SK-MEL-5 (cell line): ENCODE measurements around the gene TBATA. TPM values are rescaled to one million over a fixed set of nuclear protein-coding genes. Genes with fewer than 3 reads are reported as not detected.

Experiments used
- DNase-seq: peaks from one replicate; pipeline ENCODE4 v3.0.0-alpha.2; 2016; ENCODE audit warnings: low read depth, low spot score
- in situ Hi-C: cut with HindIII; loops from 2 replicates; pipeline ENCODE4 v1.10.0; 2016; ENCODE audit warnings: low sequenced_read_pairs, high pct_unique_total_duplicates, low pct_unique_long_range_greater_than_20kb
- total RNA-seq: library from RNA; depleted of rRNA; stranded (reverse); fragments of >200 nt; shearing (Covaris generic); gene quantifications from 2 replicates; pipeline ENCODE4 v1.2.3, GENCODE V29; 2014

Gene TBATA
- total RNA-seq, 1 experiment from 2014 or later: not detected

DNA sequence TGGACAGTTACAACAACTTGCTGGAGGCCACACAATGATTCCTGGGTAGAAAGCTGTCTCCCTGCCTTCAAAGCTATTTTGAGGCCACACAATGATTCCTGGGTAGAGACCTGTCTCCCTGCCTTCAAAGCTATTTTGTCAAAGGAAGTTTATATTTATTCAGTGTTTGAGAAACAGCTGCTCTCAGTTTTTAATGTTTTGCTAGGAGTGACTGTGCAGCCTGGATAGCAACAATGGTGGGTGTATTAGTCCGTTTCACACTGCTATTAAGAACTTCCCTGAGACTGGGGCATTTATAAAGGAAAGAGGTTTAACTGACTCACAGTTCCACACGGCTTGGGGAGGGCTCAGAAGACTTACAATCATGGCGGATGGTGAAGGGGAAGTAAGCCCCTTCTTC lies 26.7 kb upstream of the TBATA start:
- DNase-seq: no peak
- in situ Hi-C loops: no loop called here

DNA sequence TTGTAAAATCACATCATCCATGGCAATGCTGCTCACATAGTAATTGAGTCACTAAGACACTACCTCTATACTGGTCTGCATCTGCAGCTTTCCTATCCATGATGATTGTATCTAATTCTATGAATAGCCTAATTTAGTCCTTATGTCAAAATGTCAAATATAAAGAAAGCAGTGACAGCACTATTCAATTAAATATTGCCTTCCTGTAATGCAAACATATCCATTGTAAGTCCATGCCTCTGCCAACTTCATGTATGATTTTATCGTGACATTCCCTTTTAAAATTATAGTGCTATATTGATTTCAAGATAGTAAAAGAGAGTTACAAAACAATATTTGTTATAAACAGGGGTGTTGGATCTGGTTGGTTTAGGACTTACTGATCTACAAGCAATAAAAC lies 25.8 kb upstream of the TBATA start:
- DNase-seq: no peak
- in situ Hi-C loops: no loop called here

DNA sequence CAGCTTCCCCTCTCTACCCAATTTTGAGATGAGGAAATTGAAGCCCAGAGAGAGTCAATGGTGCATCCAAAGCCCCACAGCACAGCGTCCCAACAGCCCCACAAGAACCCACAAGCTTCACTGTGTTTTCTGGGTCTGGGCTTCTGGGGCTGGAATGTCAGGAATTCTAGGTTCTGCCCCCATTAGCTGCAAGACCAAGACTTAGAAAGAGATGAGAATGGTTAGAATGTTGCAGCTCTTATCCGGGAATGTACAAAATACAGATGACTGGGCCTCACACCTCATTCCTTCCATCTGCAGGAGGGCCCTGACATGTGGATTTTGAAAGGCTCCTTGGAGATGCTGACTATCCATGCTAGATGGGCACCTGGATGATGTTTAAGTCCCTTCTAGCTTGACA lies 24.5 kb upstream of the TBATA start:
- in situ Hi-C loops: no loop called here

DNA sequence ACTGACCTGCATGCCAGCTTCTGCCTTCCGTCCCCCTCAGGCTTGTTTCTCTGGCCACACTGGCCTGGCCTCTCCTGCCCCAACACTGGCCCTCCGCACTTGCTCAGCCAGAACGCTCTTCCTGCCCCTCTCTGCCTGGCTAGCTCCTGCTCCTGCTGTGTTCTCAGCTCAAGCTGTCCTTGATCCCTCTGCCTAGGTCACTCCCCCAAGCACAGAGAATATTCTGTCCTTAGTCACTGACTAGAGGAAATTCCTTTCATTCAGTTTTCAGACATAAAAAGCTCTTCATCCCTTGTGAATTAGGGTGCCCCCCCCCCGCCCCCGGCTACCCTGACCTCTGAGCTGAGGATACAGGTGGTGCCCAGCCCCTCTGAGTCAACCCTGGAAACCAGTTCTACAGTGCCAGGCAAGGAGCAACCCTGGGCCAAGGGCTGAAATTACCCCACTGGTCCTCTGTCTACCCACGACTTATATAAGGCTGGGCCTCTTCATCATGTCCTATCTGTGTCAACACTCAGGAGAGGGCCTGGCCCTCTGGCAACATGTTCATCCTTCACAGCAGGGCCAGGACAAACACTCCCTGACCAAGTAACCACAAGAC lies 23.9 kb upstream of the TBATA start:
- in situ Hi-C loops: no loop called here
- no peak for DNase-seq

More for the DNA sequence above, 24.5 kb upstream of the TBATA start:
- DNase-seq: no peak

DNA sequence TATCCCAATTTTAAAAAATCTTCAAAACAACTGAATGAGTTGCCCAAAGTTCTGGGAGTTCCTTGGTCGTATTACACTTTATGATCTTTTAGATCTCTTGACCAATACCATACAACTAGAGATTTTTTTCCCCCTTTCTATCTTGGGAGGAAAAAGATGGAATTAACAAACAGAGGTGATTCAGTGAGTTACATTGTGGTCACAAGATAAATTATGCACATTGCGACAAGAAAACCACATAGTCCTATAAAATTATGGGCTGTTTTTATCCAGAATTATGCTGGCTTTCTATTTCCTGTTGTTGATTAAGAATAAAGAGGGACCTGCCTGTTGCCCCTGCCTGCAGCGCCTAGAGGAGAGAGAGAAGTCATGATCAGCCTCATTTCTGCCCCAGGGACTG lies 22.4 kb upstream of the TBATA start:
- in situ Hi-C loops: no loop called here
- no peak for DNase-seq

DNA sequence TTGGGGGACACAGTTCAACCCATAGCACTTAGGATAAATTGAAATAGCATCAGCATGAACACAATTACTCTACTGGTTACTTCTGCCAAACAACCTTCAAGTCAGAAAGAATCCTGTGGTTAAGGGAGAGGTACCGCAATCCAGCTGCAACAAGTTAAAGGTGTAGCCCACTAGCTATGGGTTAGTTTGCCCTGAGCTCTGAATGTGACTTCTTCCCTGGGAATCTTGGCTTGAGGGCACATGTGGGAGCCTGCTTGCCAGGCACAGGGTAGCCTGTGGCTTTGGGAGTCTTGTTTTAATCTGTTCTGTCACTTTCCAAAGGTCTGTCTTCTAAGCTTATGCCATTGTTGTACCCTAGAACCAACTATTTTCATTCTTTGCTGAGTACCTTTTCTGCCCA lies 21.7 kb upstream of the TBATA start:
- in situ Hi-C loops: no loop called here
- no peak for DNase-seq

DNA sequence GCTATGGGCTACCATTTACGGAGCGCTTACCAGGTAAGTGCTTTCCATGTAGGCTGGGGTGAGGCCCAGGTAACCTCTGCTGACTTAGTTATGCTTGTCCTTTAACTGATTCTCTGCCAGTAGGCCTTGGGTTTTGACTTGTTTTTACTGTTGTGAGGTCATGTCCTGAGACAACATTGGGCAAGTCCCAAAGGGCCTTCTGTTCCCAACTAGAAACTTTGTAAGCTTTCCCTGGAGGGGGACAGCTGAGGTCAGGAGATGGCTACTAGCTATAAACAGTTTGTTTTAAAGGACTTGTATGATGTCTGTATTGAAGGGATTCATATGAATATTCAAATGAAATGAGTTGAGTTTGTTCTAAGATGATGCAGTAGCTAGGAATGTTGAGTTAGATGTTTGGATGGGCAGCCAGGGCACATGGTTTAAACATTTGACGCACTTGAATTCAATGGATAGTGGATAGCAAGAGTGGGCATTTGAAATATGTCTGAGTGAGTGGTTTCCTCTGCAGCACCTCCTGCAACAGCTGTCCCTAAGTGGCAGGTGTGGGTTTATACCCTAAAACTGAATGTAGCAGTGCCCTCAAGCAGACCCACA lies 20.5 kb upstream of the TBATA start:
- in situ Hi-C loops: no loop called here
- DNase-seq: no peak

DNA sequence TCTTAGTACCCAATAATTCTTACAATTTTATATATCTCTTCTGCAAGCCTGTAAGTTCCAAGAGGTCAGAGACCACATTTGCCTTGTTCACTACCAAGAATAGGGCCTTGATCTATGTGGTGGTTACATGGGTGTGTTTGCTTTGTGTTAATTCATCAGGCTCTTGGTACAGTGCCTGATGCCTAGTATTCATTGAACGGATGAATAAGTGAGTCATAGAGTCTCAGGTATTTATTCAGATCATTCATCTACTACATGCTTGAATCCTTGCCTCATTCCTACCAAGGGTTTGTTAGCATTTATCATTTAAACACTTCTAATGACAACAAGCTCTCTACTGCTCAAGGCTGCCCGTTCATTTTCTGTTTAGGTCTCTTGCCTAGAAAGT lies 19.2 kb upstream of the TBATA start:
- no peak for DNase-seq
- in situ Hi-C loops: no loop called here

DNA sequence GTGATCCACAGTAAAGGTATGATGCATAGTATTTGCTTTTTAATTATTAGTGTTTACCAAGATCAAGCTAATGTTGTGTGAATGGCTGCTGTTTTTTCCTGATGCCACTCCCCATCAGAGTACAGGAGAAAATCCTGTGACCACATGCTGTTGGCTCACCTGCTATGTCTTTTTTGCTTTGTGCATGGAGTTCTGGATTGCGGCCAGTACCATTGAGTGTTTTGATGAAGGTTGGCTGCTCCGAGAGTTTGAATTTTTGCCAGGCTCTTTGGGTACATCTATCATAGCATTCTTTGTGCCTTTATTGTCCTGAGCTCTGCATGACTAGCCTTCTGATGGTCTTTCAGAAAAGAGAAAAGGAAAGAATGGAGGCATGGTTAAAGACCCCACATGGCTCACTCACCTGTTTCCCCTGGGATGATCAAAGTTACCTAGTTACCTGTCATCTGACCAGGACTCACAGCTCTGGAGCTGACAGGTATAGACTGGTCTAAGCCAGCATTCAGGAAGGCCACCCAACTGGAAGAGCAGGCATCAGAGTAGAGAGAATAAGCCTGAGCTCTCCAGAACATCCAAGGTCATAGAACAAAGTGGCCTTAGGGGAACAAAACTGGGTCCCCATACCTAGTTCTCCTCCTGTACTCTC lies 18.7 kb upstream of the TBATA start:
- in situ Hi-C loops: no loop called here
- DNase-seq: no peak

DNA sequence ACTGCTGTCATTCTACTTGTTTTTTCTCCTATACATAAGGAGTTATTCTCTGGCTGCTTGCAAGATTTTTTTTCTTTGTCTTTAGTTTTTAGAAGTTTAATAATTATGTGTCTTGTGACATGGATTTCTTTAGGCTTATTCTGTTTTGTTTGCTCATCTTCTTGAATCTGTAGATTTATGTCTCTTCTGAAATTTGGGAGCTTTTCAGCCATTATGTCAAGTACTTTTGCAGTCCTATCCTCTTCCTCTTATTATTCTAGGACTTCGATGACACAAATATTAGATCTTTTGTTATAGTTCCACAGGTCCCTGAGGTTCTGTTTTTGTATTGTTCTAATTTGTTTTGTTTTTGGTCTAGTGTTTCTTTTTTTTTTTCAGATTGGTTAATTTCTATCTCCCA lies 16.7 kb upstream of the TBATA start:
- in situ Hi-C loops: no loop called here

DNA sequence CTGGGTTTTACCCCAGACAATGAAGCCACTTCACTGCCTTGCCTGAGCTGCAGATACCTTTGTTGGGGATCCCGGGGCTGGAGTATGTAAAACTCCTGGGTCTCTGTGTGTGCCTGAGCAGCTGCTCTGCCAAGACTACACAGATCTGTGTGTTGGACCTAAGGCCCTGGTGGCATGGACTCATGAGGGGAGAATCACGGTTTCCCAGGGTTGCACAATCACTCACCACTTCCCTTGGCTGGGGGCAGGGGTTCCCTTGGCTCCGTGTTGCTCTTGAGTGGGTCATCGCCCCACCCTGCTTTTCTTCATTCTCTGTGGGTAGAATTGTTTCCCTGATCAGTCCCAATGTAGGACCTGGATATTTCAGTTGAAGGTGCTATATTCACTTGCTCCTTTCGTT lies 13.9 kb upstream of the TBATA start:
- in situ Hi-C loops: no loop called here
- no peak for DNase-seq

More for the DNA sequence above, 16.7 kb upstream of the TBATA start:
- DNase-seq: no peak

DNA sequence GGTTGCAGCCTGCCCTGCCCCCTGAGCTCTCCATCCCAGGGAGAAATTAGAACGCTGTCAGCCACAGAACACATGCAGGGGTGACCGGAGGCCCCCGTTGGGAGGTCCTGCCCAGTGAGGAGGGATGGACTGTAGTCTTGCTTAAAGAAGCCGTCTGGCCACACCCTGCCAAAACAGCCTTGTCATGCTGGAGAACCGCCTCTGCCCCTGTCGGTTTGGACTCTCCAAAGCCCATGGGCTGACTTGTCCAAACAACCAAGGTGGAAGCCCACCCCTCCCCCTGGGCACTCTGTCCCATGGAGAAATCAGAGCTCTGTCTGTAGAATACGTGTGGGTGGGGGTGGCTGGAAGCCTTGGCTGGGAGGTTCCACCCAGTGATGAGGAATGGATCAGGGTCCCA lies 12.7 kb upstream of the TBATA start:
- in situ Hi-C loops: no loop called here
- DNase-seq: no peak

DNA sequence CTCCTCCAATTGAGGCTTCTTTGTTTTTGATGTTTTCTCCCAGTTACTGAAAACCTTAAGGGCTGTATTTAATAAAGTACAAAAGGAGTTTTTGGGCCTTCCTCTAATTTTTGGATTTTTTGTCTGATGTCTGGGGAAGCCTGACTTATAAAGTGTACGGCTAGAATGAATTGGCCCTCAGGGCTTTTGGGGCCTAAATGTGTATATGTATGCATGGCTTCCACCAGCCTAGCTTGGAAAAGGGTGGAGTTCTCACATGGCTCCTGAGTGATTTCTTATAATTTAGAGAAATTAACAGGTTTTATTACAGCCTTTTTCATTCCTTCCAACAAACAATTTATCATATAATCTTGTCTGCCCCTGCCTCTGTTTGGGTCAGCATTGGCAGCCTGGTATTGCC lies 10.4 kb upstream of the TBATA start:
- in situ Hi-C loops: no loop called here
- no peak for DNase-seq

DNA sequence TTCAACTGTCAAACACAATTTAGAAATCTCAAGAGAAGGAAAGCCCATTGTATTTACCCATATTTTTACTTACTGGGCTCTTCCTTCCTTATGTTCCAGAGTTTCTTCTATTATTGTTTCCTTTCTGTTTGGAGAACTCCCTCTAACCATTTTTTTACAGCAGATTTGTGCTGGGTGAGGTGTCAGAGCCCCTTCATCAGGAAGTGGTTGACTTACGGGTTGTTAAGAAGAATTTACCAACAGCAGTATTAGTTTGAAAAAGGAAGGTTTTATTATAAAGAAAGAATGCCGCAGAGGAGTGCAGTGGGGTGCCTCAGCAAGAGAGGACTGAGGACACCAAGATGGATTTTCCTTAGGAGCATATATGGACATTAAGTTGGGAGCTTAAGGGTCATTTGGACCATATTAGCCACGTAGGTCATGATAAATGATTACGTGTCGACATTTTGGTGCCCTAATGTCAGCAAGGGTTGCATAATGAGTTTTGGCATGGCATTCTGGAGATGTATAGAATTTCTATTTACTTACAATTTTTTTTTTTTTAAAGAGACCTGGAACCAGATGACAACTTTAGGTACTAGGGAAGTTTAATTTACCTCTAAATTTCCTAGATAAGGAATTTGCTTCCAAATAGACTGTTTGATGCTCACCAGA lies 6.3 kb upstream of the TBATA start:
- in situ Hi-C loops: no loop called here
- DNase-seq: no peak

DNA sequence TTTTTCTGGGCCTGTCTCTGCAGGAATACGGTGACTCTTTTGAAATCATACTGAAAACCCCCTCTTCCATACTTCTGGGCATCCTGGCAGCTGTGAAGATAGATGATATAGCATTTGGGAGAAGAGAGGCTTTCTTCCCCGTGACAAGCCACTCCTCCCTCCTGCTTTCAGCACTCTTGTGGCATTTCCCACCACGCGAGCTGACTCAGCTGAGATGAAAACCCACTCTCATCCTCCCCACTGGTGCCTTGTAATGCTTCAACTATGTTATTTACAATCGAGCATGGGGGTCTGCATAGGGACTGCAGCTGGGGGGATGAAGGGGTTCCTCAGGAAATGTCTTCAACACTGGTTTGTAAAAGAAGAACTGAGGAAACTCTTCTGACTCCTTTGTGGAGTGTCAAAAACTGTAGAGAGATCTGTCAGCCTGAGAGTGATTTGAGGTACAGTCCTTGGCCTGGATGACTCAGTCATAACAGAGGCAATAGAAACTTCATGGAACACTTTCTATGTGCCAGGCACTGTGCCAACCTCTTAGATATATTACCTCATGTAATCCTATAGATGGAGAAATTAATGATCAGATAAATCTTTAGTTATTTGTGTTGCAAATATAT lies 1.7 kb upstream of the TBATA start:
- DNase-seq: no peak
- in situ Hi-C loops: no loop called here

DNA sequence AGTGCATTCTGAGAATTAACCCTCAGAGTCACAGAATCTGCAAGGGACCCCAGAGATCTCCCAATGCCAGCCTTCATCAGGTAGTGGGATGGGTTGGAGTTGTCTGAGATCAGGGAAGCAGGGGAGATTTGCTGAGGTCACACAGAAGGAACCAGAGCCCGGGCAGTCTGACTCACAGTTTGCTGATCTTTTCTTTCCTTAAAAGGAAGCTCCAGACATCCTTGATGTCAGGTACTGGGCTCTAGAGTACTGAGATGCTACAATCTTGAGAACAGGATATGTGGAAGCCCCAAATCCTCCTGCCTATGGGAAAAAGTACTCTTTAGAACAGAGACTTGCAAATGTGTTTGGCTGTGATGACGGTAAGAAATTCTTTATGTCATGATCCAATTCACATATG lies 706 bp downstream of the TBATA start:
- no peak for DNase-seq
- in situ Hi-C loops: no loop called here

DNA sequence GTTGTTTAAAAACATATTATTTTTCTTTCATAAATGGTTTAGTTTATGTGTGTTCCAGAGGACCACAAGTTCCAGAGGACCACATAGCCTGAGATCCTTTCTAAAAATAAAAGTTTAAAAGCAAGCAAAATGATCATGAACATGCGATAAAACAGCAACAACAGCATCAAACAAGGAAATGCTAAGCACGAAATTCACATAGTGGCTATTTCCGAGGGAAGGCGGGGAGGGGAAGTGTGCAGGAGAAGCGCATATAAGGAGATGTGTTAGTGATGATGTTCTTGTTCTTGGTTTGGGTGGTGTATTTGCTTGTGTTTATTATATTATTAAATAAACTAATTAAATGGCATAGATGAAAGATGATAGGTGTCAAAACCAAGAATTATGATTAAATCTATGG lies 1.2 kb downstream of the TBATA start:
- DNase-seq: no peak
- in situ Hi-C loops: no loop called here
